Ovary (tissue), 3 donors: Measurements from ENCODE around the gene TOX3.

Experiments
- EP300 ChIP-seq: sonication (generic); formaldehyde crosslinking; IDR thresholded peaks from one replicate; pipeline ENCODE4 v1.6.1; 2017; ENCODE audit warnings: antibody characterized with exemption
- POLR2A ChIP-seq: fragments of 450-650 bp; IDR thresholded peaks from one replicate; pipeline ENCODE4 v1.6.1; 2017; ENCODE audit warnings: antibody characterized with exemption, mild to moderate bottlenecking, moderate library complexity
- TF ChIP-seq, protein P1 (sequence below), 3 donors: fragments of 450-650 bp in 2 of 3; fragments of 200-600 bp in 1 of 3; IDR thresholded peaks; one replicate each; pipeline versions ENCODE4 v1.5.1 to v1.8.0; 2016 to 2022; ENCODE audit warnings: antibody characterized with exemption in 3 of 3, mild to moderate bottlenecking in 1 of 3
- donor health status: DM: no; HTN: no; CAD: no.

DNA sequence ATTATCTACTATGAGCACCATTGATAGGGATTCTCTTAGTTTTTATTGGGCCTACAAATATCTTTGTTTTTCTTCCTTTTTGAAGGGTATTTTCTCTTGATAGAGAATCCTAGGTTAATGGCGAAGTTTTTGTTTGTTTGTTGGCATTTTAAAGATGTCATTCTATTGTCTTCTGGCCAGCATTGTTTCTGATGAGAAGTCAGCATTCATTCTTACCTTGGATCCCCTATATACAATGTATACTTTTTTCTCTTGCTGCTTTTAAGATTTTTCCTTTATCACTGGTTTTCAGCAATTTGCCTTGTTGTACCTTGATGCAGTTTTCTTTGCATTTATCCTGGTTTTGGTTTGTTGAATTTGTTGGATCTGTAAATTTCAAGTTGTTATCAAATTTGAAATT is 130.1 kb downstream of the TOX3 start:
- TF ChIP-seq, protein P1, sequence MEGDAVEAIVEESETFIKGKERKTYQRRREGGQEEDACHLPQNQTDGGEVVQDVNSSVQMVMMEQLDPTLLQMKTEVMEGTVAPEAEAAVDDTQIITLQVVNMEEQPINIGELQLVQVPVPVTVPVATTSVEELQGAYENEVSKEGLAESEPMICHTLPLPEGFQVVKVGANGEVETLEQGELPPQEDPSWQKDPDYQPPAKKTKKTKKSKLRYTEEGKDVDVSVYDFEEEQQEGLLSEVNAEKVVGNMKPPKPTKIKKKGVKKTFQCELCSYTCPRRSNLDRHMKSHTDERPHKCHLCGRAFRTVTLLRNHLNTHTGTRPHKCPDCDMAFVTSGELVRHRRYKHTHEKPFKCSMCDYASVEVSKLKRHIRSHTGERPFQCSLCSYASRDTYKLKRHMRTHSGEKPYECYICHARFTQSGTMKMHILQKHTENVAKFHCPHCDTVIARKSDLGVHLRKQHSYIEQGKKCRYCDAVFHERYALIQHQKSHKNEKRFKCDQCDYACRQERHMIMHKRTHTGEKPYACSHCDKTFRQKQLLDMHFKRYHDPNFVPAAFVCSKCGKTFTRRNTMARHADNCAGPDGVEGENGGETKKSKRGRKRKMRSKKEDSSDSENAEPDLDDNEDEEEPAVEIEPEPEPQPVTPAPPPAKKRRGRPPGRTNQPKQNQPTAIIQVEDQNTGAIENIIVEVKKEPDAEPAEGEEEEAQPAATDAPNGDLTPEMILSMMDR (IDR thresholded peaks at IDR 0.05), result no peak
- no peak for TF ChIP-seq POLR2A
- no peak for TF ChIP-seq EP300
